Stomach smooth muscle (tissue), 2 donors: ENCODE measurements around the gene SYT13.
"Not testable (repeated sequence)": the region's sequence is repeated elsewhere in the genome, so short reads cannot be mapped to it uniquely, and the experiment has no call there.

Source experiments
- H3K27ac ChIP-seq: one replicate; pipeline ENCODE4 v1.7.0; 2013; ENCODE audit warnings: mild to moderate bottlenecking, low read length, inconsistent platforms
- H3K27me3 ChIP-seq, 2 donors: one replicate each; pipeline ENCODE4 v1.7.0; 2013; ENCODE audit warnings: low read length in 2 of 2; ENCODE audit not compliant: insufficient read depth in 2 of 2, control insufficient read depth in 1 of 2
- H3K36me3 ChIP-seq, 2 donors: one replicate each; pipeline ENCODE4 v1.7.0; 2013; ENCODE audit warnings: low read length in 2 of 2; ENCODE audit not compliant: control insufficient read depth in 2 of 2, insufficient read depth in 2 of 2
- H3K4me1 ChIP-seq: one replicate; pipeline ENCODE4 v1.7.0; 2013; ENCODE audit warnings: low read length; ENCODE audit not compliant: control insufficient read depth, insufficient read depth
- H3K4me3 ChIP-seq, 2 donors: one replicate each; pipeline ENCODE4 v1.7.0; 2013; ENCODE audit warnings: low read length in 2 of 2
- H3K9ac ChIP-seq, 2 donors: one replicate each; pipeline ENCODE4 v1.7.0; 2013; ENCODE audit warnings: low read length in 2 of 2, mild to moderate bottlenecking in 1 of 2
- H3K9me3 ChIP-seq, 2 donors: one replicate each; pipeline ENCODE4 v1.7.0; 2013; ENCODE audit warnings: low read length in 2 of 2; ENCODE audit not compliant: control insufficient read depth in 2 of 2
- donor health status: healthy.
- donor health status: Pancreatic carcinoma.

The SYT13 gene

GRCh38 chr11:45249372-45249771 is 36.8 kb downstream of the SYT13 start:
- not testable (repeated sequence) for H3K27ac ChIP-seq, H3K36me3 ChIP-seq, H3K4me3 ChIP-seq, H3K9me3 ChIP-seq, H3K27me3 ChIP-seq, H3K9ac ChIP-seq, H3K4me1 ChIP-seq

GRCh38 chr11:45248501-45249011 is 37.6 kb downstream of the SYT13 start:
- Histone ChIP-seq H3K4me1 (no peaks in the 10 kb centered on the region), H3K27me3 (peaks cover 0 to 4% of the 10 kb centered on the region in 2 donors)

GRCh38 chr11:45247433-45247832 is 38.7 kb downstream of the SYT13 start:
- Histone ChIP-seq H3K4me3 (no peak overlapping the region), H3K9me3 (no peaks in the 10 kb centered on the region), H3K27ac (no peak overlapping the region), H3K4me1 (no peaks in the 10 kb centered on the region), H3K36me3 (no peaks in the 10 kb centered on the region), H3K9ac (no peak overlapping the region), H3K27me3 (peaks cover 0 to 4% of the 10 kb centered on the region in 2 donors)

More at GRCh38 chr11:45248501-45249011, 37.6 kb downstream of the SYT13 start:
- Histone ChIP-seq H3K9ac (no peak overlapping the region), H3K4me3 (no peak overlapping the region), H3K27ac (no peak overlapping the region), H3K9me3 (no peaks in the 10 kb centered on the region), H3K36me3 (no peaks in the 10 kb centered on the region)

GRCh38 chr11:45246241-45246640 is 39.9 kb downstream of the SYT13 start:
- H3K9me3 ChIP-seq = no peaks in the 10 kb centered on the region
- no peaks in the 10 kb centered on the region for H3K36me3 ChIP-seq
- no peak overlapping the region for H3K4me3 ChIP-seq
- no peak overlapping the region for H3K27ac ChIP-seq
- no peak overlapping the region for H3K9ac ChIP-seq
- H3K27me3 ChIP-seq = no peaks in the 10 kb centered on the region
- H3K4me1 ChIP-seq = no peaks in the 10 kb centered on the region

GRCh38 chr11:45245218-45246045 is 40.7 kb downstream of the SYT13 start:
- no peak overlapping the region for H3K9ac ChIP-seq
- no peaks in the 10 kb centered on the region for H3K27me3 ChIP-seq
- H3K4me3 ChIP-seq = no peak overlapping the region
- no peak overlapping the region for H3K27ac ChIP-seq
- H3K4me1 ChIP-seq = no peaks in the 10 kb centered on the region
- H3K36me3 ChIP-seq = no peaks in the 10 kb centered on the region
- no peaks in the 10 kb centered on the region for H3K9me3 ChIP-seq

- H3K9ac ChIP-seq = no peak overlapping the region
- no peak overlapping the region for H3K27ac ChIP-seq
- H3K27me3 ChIP-seq = no peaks in the 10 kb centered on the region
- H3K4me1 ChIP-seq = no peaks in the 10 kb centered on the region
- H3K9me3 ChIP-seq = no peaks in the 10 kb centered on the region
- no peaks in the 10 kb centered on the region for H3K36me3 ChIP-seq
- H3K4me3 ChIP-seq = no peak overlapping the region
Observed at GRCh38 chr11:45243967-45244366, 42.2 kb downstream of the SYT13 start.

GRCh38 chr11:45239733-45240132 is 46.4 kb downstream of the SYT13 start:
- Histone ChIP-seq H3K4me1 (no peaks in the 10 kb centered on the region), H3K4me3 (no peak overlapping the region), H3K27me3 (peaks cover 0 to 3% of the 10 kb centered on the region in 2 donors), H3K9me3 (no peaks in the 10 kb centered on the region), H3K36me3 (no peaks in the 10 kb centered on the region), H3K27ac (no peak overlapping the region), H3K9ac (no peak overlapping the region)

- Histone ChIP-seq H3K9me3 (no peaks in the 10 kb centered on the region), H3K4me1 (no peaks in the 10 kb centered on the region), H3K36me3 (no peaks in the 10 kb centered on the region), H3K27me3 (peaks cover 0 to 3% of the 10 kb centered on the region in 2 donors), H3K27ac (no peak overlapping the region), H3K9ac (no peak overlapping the region), H3K4me3 (no peak overlapping the region)
Observed at GRCh38 chr11:45238724-45239123, 47.4 kb downstream of the SYT13 start.

GRCh38 chr11:45237711-45238315 is 48.3 kb downstream of the SYT13 start:
- H3K27ac ChIP-seq = no peak overlapping the region
- H3K27me3 ChIP-seq = peaks cover 0 to 3% of the 10 kb centered on the region in 2 donors
- H3K36me3 ChIP-seq = no peaks in the 10 kb centered on the region
- H3K9ac ChIP-seq = no peak overlapping the region
- H3K9me3 ChIP-seq = no peaks in the 10 kb centered on the region
- no peak overlapping the region for H3K4me3 ChIP-seq
- no peaks in the 10 kb centered on the region for H3K4me1 ChIP-seq

- peaks cover 0 to 3% of the 10 kb centered on the region in 2 donors for H3K27me3 ChIP-seq
- no peaks in the 10 kb centered on the region for H3K4me1 ChIP-seq
- H3K9ac ChIP-seq = no peak overlapping the region
- H3K27ac ChIP-seq = no peak overlapping the region
- no peaks in the 10 kb centered on the region for H3K36me3 ChIP-seq
- no peak overlapping the region for H3K4me3 ChIP-seq
- H3K9me3 ChIP-seq = no peaks in the 10 kb centered on the region
Observed at GRCh38 chr11:45234306-45235006, 51.7 kb downstream of the SYT13 start.
